OCI-LY3 (cell line): ENCODE data around the gene ABTB2.

Experiments
- H2AFZ ChIP-seq: fragments of 200-600, 300-600 bp; shearing (Covaris generic); 2 replicates; pipeline ENCODE4 v1.6.0; 2014; ENCODE audit warnings: antibody characterized with exemption, low read depth, low read length
- H3K27ac ChIP-seq: fragments of 200-600, 300-600 bp; sonication (generic); 2 replicates; pipeline ENCODE4 v1.5.1; 2014; ENCODE audit warnings: mild to moderate bottlenecking, low read length, moderate library complexity, mixed read lengths
- H3K27me3 ChIP-seq: fragments of 200-600, 300-600 bp; sonication (generic); 2 replicates; pipeline ENCODE4 v1.6.1; 2014; ENCODE audit warnings: low read depth, low read length, mixed read lengths
- H3K36me3 ChIP-seq: fragments of 200-600, 300-600 bp; sonication (generic); replicated peaks from 2 replicates; pipeline ENCODE3; 2014; ENCODE audit warnings: low read depth, low read length, mixed read lengths
- H3K4me1 ChIP-seq: fragments of 300-600, 200-600 bp; sonication (generic); 2 replicates; pipeline ENCODE4 v1.6.1; 2014; ENCODE audit warnings: low read length, mixed read lengths
- H3K4me2 ChIP-seq: fragments of 200-600, 300-600 bp; sonication (generic); 2 replicates; pipeline ENCODE4 v1.6.1; 2014; ENCODE audit warnings: low read length, mixed read lengths
- H3K4me3 ChIP-seq: fragments of 300-600, 200-600 bp; sonication (generic); 2 replicates; pipeline ENCODE4 v1.5.1; 2014; ENCODE audit warnings: antibody characterized with exemption, mild to moderate bottlenecking, low read length, moderate library complexity
- H3K79me2 ChIP-seq: fragments of 300-600, 200-600 bp; shearing (Covaris generic); 2 replicates; pipeline ENCODE4 v1.6.1; 2014; ENCODE audit warnings: mild to moderate bottlenecking, low read length, mixed read lengths
- H3K9ac ChIP-seq: fragments of 300-600, 200-600 bp; shearing (Covaris generic); 2 replicates; pipeline ENCODE4 v1.6.0; 2014; ENCODE audit warnings: mild to moderate bottlenecking, low read length, moderate library complexity
- H3K9me3 ChIP-seq: fragments of 200-600, 300-600 bp; shearing (Covaris generic); 2 replicates; pipeline ENCODE4 v1.6.1; 2014; ENCODE audit warnings: low read length, mixed read lengths; ENCODE audit not compliant: insufficient read depth
- H4K20me1 ChIP-seq: fragments of 200-600, 300-600 bp; sonication (generic); 2 replicates; pipeline ENCODE4 v1.6.1; 2016; ENCODE audit warnings: low read length, mixed read lengths; ENCODE audit not compliant: insufficient read depth
- CTCF ChIP-seq: fragments of 200-600, 300-600 bp; sonication (generic); IDR thresholded peaks from 2 replicates; pipeline ENCODE4 v1.5.1; 2014; ENCODE audit warnings: antibody characterized with exemption, low read length, low read depth
- EZH2phosphoT487 ChIP-seq: fragments of 200-600 bp; shearing (Covaris generic); IDR thresholded peaks from 2 replicates; pipeline ENCODE4 v1.6.1; 2018; ENCODE audit warnings: antibody characterized with exemption, mixed run types, low read depth

The ABTB2 gene

DNA sequence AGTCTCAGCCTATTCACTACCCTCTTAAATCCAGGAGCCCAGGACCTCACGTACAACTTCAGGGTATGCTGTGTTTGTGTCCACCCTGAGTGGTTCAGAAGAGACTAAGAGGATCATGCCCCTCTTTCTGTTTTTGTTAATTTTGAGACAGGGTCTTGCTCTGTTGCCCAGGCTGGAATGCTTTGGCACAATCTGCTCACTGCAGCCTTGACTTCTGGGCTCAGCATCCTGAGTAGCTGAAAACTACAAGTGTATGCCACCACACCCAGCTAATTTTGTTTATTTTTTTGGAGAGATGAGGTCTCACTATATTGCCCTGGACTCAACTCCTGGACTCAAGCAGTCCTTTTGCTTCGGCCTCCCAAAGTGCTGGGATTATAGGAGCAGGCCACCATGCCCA lies 133.9 kb downstream of the ABTB2 start:
- Histone ChIP-seq H2AFZ (no peak overlapping the region), H3K36me3 (no peaks in the 10 kb centered on the region), H3K9ac (no peak overlapping the region), H3K9me3 (no peaks in the 10 kb centered on the region), H3K4me3 (no peak overlapping the region), H3K79me2 (0 out of 2 replicates have a peak, but pooled peaks cover 5% of the 10 kb centered on the region), H3K4me1 (peaks cover 16% of the 10 kb centered on the region), H3K27ac (no peak overlapping the region), H4K20me1 (no peaks in the 10 kb centered on the region), H3K4me2 (no peak overlapping the region), H3K27me3 (no peaks in the 10 kb centered on the region)
- TF ChIP-seq CTCF, result no peak
- TF ChIP-seq EZH2phosphoT487, result no peak

DNA sequence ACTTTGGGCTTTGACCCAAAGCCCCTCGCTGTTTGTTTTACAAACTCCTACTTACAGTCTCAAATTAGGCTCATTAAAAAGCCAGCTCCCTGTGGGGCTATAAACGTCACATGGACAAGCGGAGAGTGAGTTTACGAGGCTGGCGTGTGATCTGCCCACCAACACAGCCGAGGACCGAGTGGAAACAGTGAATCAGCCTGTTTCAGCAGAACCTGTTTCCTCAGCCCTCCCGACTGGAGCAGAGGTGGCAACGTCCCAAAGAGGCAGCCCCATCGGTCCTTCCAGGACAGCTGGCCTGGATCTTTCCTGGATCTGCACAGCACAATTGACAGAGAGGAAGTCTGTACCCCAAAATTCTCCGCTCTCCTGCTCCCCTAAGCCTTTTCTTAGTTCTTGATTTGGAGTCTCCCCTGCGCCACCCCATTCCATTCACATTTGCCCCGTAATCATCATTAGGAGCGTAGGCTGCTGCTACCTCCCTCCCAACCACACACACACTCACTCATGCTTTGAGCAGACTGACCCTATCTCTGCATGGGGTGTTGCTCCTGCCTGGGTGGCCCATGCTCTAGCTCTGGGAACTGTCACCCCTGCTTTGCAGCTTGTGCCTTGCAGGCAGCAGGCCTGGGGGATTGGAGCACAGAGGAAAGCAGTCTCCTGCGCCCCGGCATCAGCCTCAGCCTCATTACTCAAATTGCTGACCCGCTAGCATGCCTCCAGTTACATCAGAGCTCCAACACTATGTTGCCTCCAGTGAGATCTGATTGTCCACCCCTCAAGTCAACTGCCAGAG lies 134.6 kb downstream of the ABTB2 start:
- Histone ChIP-seq H3K9me3 (no peaks in the 10 kb centered on the region), H3K4me3 (peak overlapping the region; percentile 18; the same call in 1 of the 2 replicates), H3K9ac (peak overlapping the region; percentile 4; the same call in 1 of the 2 replicates), H3K79me2 (0 out of 2 replicates have a peak, but pooled peaks cover 5% of the 10 kb centered on the region), H3K4me2 (peak overlapping the region; percentile 52), H3K4me1 (peaks cover 16% of the 10 kb centered on the region), H4K20me1 (no peaks in the 10 kb centered on the region), H2AFZ (no peak overlapping the region), H3K27me3 (no peaks in the 10 kb centered on the region), H3K36me3 (no peaks in the 10 kb centered on the region), H3K27ac (no peak overlapping the region)
- TF ChIP-seq EZH2phosphoT487 (no peak), CTCF (no peak)

DNA sequence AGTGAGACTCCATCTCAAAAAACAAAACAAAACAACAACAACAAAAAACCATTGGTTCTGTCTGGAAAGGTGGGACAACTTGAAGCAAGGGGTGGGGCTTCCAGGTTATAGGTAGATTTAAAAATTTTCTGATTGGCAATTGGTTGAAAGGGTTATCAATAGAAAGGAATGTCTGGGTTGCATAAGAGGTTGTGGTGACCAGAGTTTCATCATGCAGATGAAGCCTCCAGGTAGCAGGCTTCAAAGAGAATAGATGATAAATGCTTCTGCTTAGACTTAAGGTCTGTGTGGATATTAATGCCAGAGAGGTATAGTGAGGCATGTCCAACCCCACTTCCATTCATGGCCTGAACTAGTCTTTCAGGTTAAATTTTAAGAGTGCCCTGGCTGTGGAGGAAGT lies 135.8 kb downstream of the ABTB2 start:
- H3K9ac ChIP-seq, result no peak overlapping the region
- H3K9me3 ChIP-seq, result no peaks in the 10 kb centered on the region

More for the DNA sequence above, 135.8 kb downstream of the ABTB2 start:
- no peaks in the 10 kb centered on the region for H3K27me3 ChIP-seq
- H3K79me2 ChIP-seq, result 0 out of 2 replicates have a peak, but pooled peaks cover 5% of the 10 kb centered on the region
- no peak overlapping the region for H3K4me2 ChIP-seq
- H3K27ac ChIP-seq, result no peak overlapping the region
- H3K4me3 ChIP-seq, result no peak overlapping the region
- H3K4me1 ChIP-seq, result peaks cover 19% of the 10 kb centered on the region
- no peak overlapping the region for H2AFZ ChIP-seq
- no peaks in the 10 kb centered on the region for H3K36me3 ChIP-seq
- TF ChIP-seq EZH2phosphoT487 (no peak), CTCF (no peak)
- H4K20me1 ChIP-seq, result no peaks in the 10 kb centered on the region
